ENCODE measurements around the gene KLHL7. TPM values are rescaled to one million over a fixed set of nuclear protein-coding genes. Genes with fewer than 3 reads are reported as not detected.

KLHL7 gene
- polyA plus RNA-seq, 1 donor (not counting 4 experiments of a cell fraction or from before 2014, with no cell fraction given), result 43.1 TPM

DNA sequence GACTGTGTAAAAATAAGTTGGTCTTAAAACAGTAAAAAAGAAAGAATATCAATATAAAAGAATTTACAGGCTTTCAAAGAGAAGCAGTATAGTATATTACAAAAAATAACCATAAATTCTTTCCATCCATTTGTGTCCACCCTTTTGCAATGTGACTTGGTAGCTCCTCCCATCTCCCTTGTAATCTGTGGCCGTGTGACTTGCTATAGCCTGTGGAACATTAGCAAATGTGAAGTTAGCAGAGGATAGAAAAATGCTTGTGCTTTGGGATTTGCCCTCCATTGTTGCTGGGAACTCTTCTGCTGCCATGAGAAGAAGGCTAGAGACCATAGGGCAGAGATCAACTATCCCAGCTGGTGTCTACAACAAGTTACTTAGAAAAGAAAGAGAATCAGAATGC lies 30.2 kb downstream of the KLHL7 start:
- FAIRE-seq (no peak), DNase-seq (ENCODE audit: low read depth, low spot score) (no peak)
- Histone ChIP-seq H3K9ac (ENCODE audit: control insufficient read depth, extremely low read depth, insufficient read depth, low read length) (no peak overlapping the region), H3K9me1 (ENCODE audit: control insufficient read depth, extremely low read depth, insufficient read depth, low read length) (no peaks in the 10 kb centered on the region), H4K20me1 (ENCODE audit: control insufficient read depth, extremely low read depth, insufficient read depth, low read length) (no peaks in the 10 kb centered on the region), H2AFZ (ENCODE audit: control insufficient read depth, low read length) (no peak overlapping the region), H3K9me3 (ENCODE audit: control insufficient read depth, low read depth, low read length) (no peaks in the 10 kb centered on the region), H3K27ac (ENCODE audit: control insufficient read depth, insufficient read depth, low read length) (no peak overlapping the region), H3K4me2 (ENCODE audit: control insufficient read depth, extremely low read depth, insufficient read depth, low read depth, low read length) (no peak overlapping the region), H3K36me3 (ENCODE audit: control insufficient read depth in 2 of 2, extremely low read depth in 1 of 2, insufficient read depth in 2 of 2, low read length in 2 of 2) (no peaks in the 10 kb centered on the region), H3K4me3 (ENCODE audit: control insufficient read depth in 2 of 3, extremely low read depth in 1 of 3, insufficient read depth in 2 of 3, low read depth in 1 of 3, low read length in 3 of 3) (no peak overlapping the region), H3K27me3 (ENCODE audit: control insufficient read depth, extremely low read depth, insufficient read depth, low read length) (no peaks in the 10 kb centered on the region), H3K79me2 (ENCODE audit: control insufficient read depth, insufficient read depth, low read length) (no peaks in the 10 kb centered on the region), H3K4me1 (ENCODE audit: control insufficient read depth, extremely low read depth, insufficient read depth, low read length) (no peaks in the 10 kb centered on the region)
- TF ChIP-seq CTCF (optimal IDR thresholded peaks at IDR 0.05 in 1 of 3, IDR thresholded peaks at IDR 0.05 in 1 of 3, conservative IDR thresholded peaks at IDR 0.05 in 1 of 3; ENCODE audit: extremely low read depth in 1 of 3, insufficient read depth in 2 of 3, low read length in 3 of 3) (no peak), EZH2 (IDR thresholded peaks at IDR 0.05; ENCODE audit: low read length) (no peak)
- dilution Hi-C loops (cut with MboI; ENCODE audit: extremely low pct_ligation_motif_present, low sequenced_read_pairs), result no loop called here

GRCh38 chr7:23136216-23136615 lies 30.6 kb downstream of the KLHL7 start:
- no peak overlapping the region for H3K4me3 ChIP-seq (ENCODE audit: control insufficient read depth in 2 of 3, extremely low read depth in 1 of 3, insufficient read depth in 2 of 3, low read depth in 1 of 3, low read length in 3 of 3)
- H2AFZ ChIP-seq (ENCODE audit: control insufficient read depth, low read length), result no peak overlapping the region
- no peak for FAIRE-seq
- no peaks in the 10 kb centered on the region for H3K79me2 ChIP-seq (ENCODE audit: control insufficient read depth, insufficient read depth, low read length)
- H3K9me3 ChIP-seq (ENCODE audit: control insufficient read depth, low read depth, low read length), result no peaks in the 10 kb centered on the region
- DNase-seq (ENCODE audit: low read depth, low spot score), result no peak
- peaks cover 0 to 3% of the 10 kb centered on the region in 2 experiments for H3K36me3 ChIP-seq (ENCODE audit: control insufficient read depth in 2 of 2, extremely low read depth in 1 of 2, insufficient read depth in 2 of 2, low read length in 2 of 2)
- no peak overlapping the region for H3K4me2 ChIP-seq (ENCODE audit: control insufficient read depth, extremely low read depth, insufficient read depth, low read depth, low read length)
- H3K27me3 ChIP-seq (ENCODE audit: control insufficient read depth, extremely low read depth, insufficient read depth, low read length), result no peaks in the 10 kb centered on the region
- H3K9me1 ChIP-seq (ENCODE audit: control insufficient read depth, extremely low read depth, insufficient read depth, low read length), result no peaks in the 10 kb centered on the region
- H3K4me1 ChIP-seq (ENCODE audit: control insufficient read depth, extremely low read depth, insufficient read depth, low read length), result no peaks in the 10 kb centered on the region
- H4K20me1 ChIP-seq (ENCODE audit: control insufficient read depth, extremely low read depth, insufficient read depth, low read length), result no peaks in the 10 kb centered on the region
- H3K9ac ChIP-seq (ENCODE audit: control insufficient read depth, extremely low read depth, insufficient read depth, low read length), result no peak overlapping the region
- H3K27ac ChIP-seq (ENCODE audit: control insufficient read depth, insufficient read depth, low read length), result no peak overlapping the region
- dilution Hi-C loops (cut with MboI; ENCODE audit: extremely low pct_ligation_motif_present, low sequenced_read_pairs), result no loop called here
- TF ChIP-seq CTCF (optimal IDR thresholded peaks at IDR 0.05 in 1 of 3, IDR thresholded peaks at IDR 0.05 in 1 of 3, conservative IDR thresholded peaks at IDR 0.05 in 1 of 3; ENCODE audit: extremely low read depth in 1 of 3, insufficient read depth in 2 of 3, low read length in 3 of 3), result no peak
- no peak for TF ChIP-seq EZH2 (IDR thresholded peaks at IDR 0.05; ENCODE audit: low read length)
